Central memory CD8-positive, alpha-beta T cell (primary cell): ENCODE data around the gene CLCN5.
A peak's percentile ranks its signal among the peaks of the same experiment; 100 is the strongest.

ENCODE experiments used
- ATAC-seq: fragments of 150-1000 bp; cut with Tn5 transposase; replicated peaks from 2 replicates; pipeline ENCODE4 v1.10.0; 2022; ENCODE audit warnings: mild to moderate bottlenecking, moderate FRiP score, moderate number of reproducible peaks; ENCODE audit not compliant: poor library complexity, severe bottlenecking; ENCODE audit errors: extremely low read depth
- DNase-seq, 2 donors: peaks; one replicate each; pipeline ENCODE4 v3.0.0; 2021; ENCODE audit warnings: low spot score in 2 of 2
- H3K27ac Mint-ChIP-seq: one replicate; pipeline ENCODE4 v1.8.0; 2022; ENCODE audit warnings: low read depth, mild to moderate bottlenecking, moderate library complexity, mixed read lengths
- H3K27me3 Mint-ChIP-seq: one replicate; pipeline ENCODE4 v1.8.0; 2022; ENCODE audit warnings: mixed read lengths
- H3K36me3 Mint-ChIP-seq: one replicate; pipeline ENCODE4 v1.8.0; 2022; ENCODE audit warnings: mild to moderate bottlenecking, moderate library complexity, mixed read lengths; ENCODE audit not compliant: insufficient read depth
- H3K4me1 Mint-ChIP-seq: one replicate; pipeline ENCODE4 v1.8.0; 2022; ENCODE audit warnings: mixed read lengths
- H3K4me3 Mint-ChIP-seq: one replicate; pipeline ENCODE4 v1.8.0; 2022; ENCODE audit warnings: mild to moderate bottlenecking, moderate library complexity, mixed read lengths
- H3K9me3 Mint-ChIP-seq: one replicate; pipeline ENCODE4 v1.8.0; 2022; ENCODE audit warnings: mixed read lengths

CLCN5 gene

GRCh38 chrX:49922291-49923241 lies at the start of gene CLCN5:
Gene CLCN5 (plus strand): TSS chrX:49922596. CDS start chrX:49925299, 2,703 bp downstream.
- H3K9me3 Mint-ChIP-seq = no peaks in the 10 kb centered on the region
- H3K4me3 Mint-ChIP-seq = peak within 1 kb of the TSS; percentile 72
- H3K27ac Mint-ChIP-seq = no peak within 1 kb of the TSS
- peak; percentile 80 to 92 for DNase-seq
- peak; percentile 98 for ATAC-seq
- H3K36me3 Mint-ChIP-seq = peaks cover 5% of the 10 kb centered on the region
- no peaks in the 10 kb centered on the region for H3K27me3 Mint-ChIP-seq
- no peaks in the 10 kb centered on the region for H3K4me1 Mint-ChIP-seq

- DNase-seq (no peak), ATAC-seq (no peak)
- no peaks in the 10 kb centered on the region for H3K36me3 Mint-ChIP-seq
- H3K9me3 Mint-ChIP-seq = no peaks in the 10 kb centered on the region
- peaks cover under 1% of the 10 kb centered on the region for H3K27me3 Mint-ChIP-seq
- H3K27ac Mint-ChIP-seq = no peak overlapping the region
- H3K4me1 Mint-ChIP-seq = peaks cover 5% of the 10 kb centered on the region
- no peak overlapping the region for H3K4me3 Mint-ChIP-seq
Measured at GRCh38 chrX:49876750-49877149, 45.6 kb upstream of the CLCN5 start.

- Mint-ChIP-seq H3K9me3 (no peaks in the 10 kb centered on the region), H3K27me3 (no peaks in the 10 kb centered on the region), H3K36me3 (no peaks in the 10 kb centered on the region), H3K4me3 (no peak overlapping the region), H3K27ac (no peak overlapping the region), H3K4me1 (peaks cover 10% of the 10 kb centered on the region)
- ATAC-seq = no peak
- no peak for DNase-seq
Measured at GRCh38 chrX:49877397-49878101, 44.8 kb upstream of the CLCN5 start.

- Mint-ChIP-seq H3K36me3 (no peaks in the 10 kb centered on the region), H3K27ac (no peak overlapping the region), H3K27me3 (no peaks in the 10 kb centered on the region), H3K4me1 (peaks cover 10% of the 10 kb centered on the region), H3K4me3 (peak overlapping the region; percentile 74), H3K9me3 (no peaks in the 10 kb centered on the region)
- no peak for DNase-seq
- ATAC-seq = no peak
Measured at GRCh38 chrX:49878128-49878833, 44.1 kb upstream of the CLCN5 start.

GRCh38 chrX:49878834-49879655 lies 43.4 kb upstream of the CLCN5 start, which contains the start of gene USP27X:
Gene USP27X (plus strand): TSS chrX:49879484. CDS start chrX:49880308, 824 bp downstream.
- no peaks in the 10 kb centered on the region for H3K27me3 Mint-ChIP-seq
- H3K27ac Mint-ChIP-seq = no peak within 1 kb of the TSS
- ATAC-seq (peak; percentile 92), DNase-seq (peak; percentile 57 to 70)
- peaks cover 12% of the 10 kb centered on the region for H3K4me1 Mint-ChIP-seq
- H3K36me3 Mint-ChIP-seq = no peaks in the 10 kb centered on the region
- H3K4me3 Mint-ChIP-seq = peak within 1 kb of the TSS; percentile 74
- H3K9me3 Mint-ChIP-seq = no peaks in the 10 kb centered on the region

GRCh38 chrX:49879656-49880277 lies 42.6 kb upstream of the CLCN5 start:
- Mint-ChIP-seq H3K9me3 (no peaks in the 10 kb centered on the region), H3K36me3 (no peaks in the 10 kb centered on the region), H3K4me1 (peaks cover 16% of the 10 kb centered on the region), H3K4me3 (peak overlapping the region; percentile 74), H3K27ac (no peak overlapping the region), H3K27me3 (no peaks in the 10 kb centered on the region)
- DNase-seq = no peak
- peak; percentile 7 for ATAC-seq

- peaks cover 16% of the 10 kb centered on the region for H3K4me1 Mint-ChIP-seq
- ATAC-seq = no peak
Measured at GRCh38 chrX:49880668-49881067, 41.7 kb upstream of the CLCN5 start.

GRCh38 chrX:49884290-49884862 lies 38.0 kb upstream of the CLCN5 start:
- peak; percentile 21 to 33 for DNase-seq
- peaks cover 4% of the 10 kb centered on the region for H3K27me3 Mint-ChIP-seq
- no peak for ATAC-seq
- H3K36me3 Mint-ChIP-seq = no peaks in the 10 kb centered on the region
- H3K9me3 Mint-ChIP-seq = no peaks in the 10 kb centered on the region
- H3K4me1 Mint-ChIP-seq = peaks cover 16% of the 10 kb centered on the region
- no peak overlapping the region for H3K4me3 Mint-ChIP-seq
- H3K27ac Mint-ChIP-seq = no peak overlapping the region

More at GRCh38 chrX:49880668-49881067, 41.7 kb upstream of the CLCN5 start:
- H3K4me3 Mint-ChIP-seq = no peak overlapping the region
- H3K36me3 Mint-ChIP-seq = no peaks in the 10 kb centered on the region
- DNase-seq = no peak
- H3K9me3 Mint-ChIP-seq = no peaks in the 10 kb centered on the region
- H3K27me3 Mint-ChIP-seq = no peaks in the 10 kb centered on the region
- no peak overlapping the region for H3K27ac Mint-ChIP-seq

GRCh38 chrX:49892542-49892941 lies 29.9 kb upstream of the CLCN5 start:
- Mint-ChIP-seq H3K27ac (no peak overlapping the region), H3K4me3 (no peak overlapping the region), H3K36me3 (peaks cover 2% of the 10 kb centered on the region), H3K4me1 (no peaks in the 10 kb centered on the region), H3K27me3 (peaks cover 40% of the 10 kb centered on the region), H3K9me3 (no peaks in the 10 kb centered on the region)
- ATAC-seq (no peak), DNase-seq (no peak)

GRCh38 chrX:49896951-49897350 lies 25.4 kb upstream of the CLCN5 start:
- no peak for DNase-seq
- ATAC-seq = no peak
- no peak overlapping the region for H3K4me3 Mint-ChIP-seq
- no peaks in the 10 kb centered on the region for H3K9me3 Mint-ChIP-seq
- no peak overlapping the region for H3K27ac Mint-ChIP-seq
- peaks cover 2% of the 10 kb centered on the region for H3K36me3 Mint-ChIP-seq
- H3K27me3 Mint-ChIP-seq = peaks cover 54% of the 10 kb centered on the region
- no peaks in the 10 kb centered on the region for H3K4me1 Mint-ChIP-seq

- no peak for DNase-seq
- no peaks in the 10 kb centered on the region for H3K9me3 Mint-ChIP-seq
- ATAC-seq = no peak
- H3K36me3 Mint-ChIP-seq = no peaks in the 10 kb centered on the region
- H3K4me3 Mint-ChIP-seq = no peak overlapping the region
- no peak overlapping the region for H3K27ac Mint-ChIP-seq
- H3K4me1 Mint-ChIP-seq = no peaks in the 10 kb centered on the region
- peaks cover 62% of the 10 kb centered on the region for H3K27me3 Mint-ChIP-seq
Measured at GRCh38 chrX:49901048-49901447, 21.3 kb upstream of the CLCN5 start.
